Stimulated activated CD8-positive, alpha-beta memory T cell treated with anti-CD3 and anti-CD28 coated beads, Interleukin-4, amount 100 ng/mL, for 48 hours (primary cell): Measurements from ENCODE around the gene KPNA3.
A peak's percentile ranks its signal among the peaks of the same experiment; 100 is the strongest.
"Not testable (repeated sequence)": the region's sequence is repeated elsewhere in the genome, so short reads cannot be mapped to it uniquely, and the experiment has no call there.

Source experiments
- DNase-seq: peaks from one replicate; pipeline ENCODE4 v3.0.0-alpha.2; 2020

Gene KPNA3

GRCh38 chr13:49740870-49741269 is 51.6 kb downstream of the KPNA3 start:
- DNase-seq, result no peak

- DNase-seq, result no peak
These were observed 52.8 kb downstream of the KPNA3 start for GRCh38 chr13:49739498-49740187.

- DNase-seq, result no peak
These were observed 59.1 kb downstream of the KPNA3 start for GRCh38 chr13:49733181-49733951.

GRCh38 chr13:49731766-49732165 is 60.7 kb downstream of the KPNA3 start:
- no peak for DNase-seq

GRCh38 chr13:49716615-49717014 is 75.9 kb downstream of the KPNA3 start:
- DNase-seq, result no peak

- no peak for DNase-seq
These were observed 77.7 kb downstream of the KPNA3 start for GRCh38 chr13:49714757-49715156.

GRCh38 chr13:49711218-49711863 is 81.1 kb downstream of the KPNA3 start:
- no peak for DNase-seq

- DNase-seq, result not testable (repeated sequence)
These were observed 88.2 kb downstream of the KPNA3 start for GRCh38 chr13:49704264-49704663.

GRCh38 chr13:49701491-49701890 is 91.0 kb downstream of the KPNA3 start:
- DNase-seq, result no peak

- no peak for DNase-seq
These were observed 95.0 kb downstream of the KPNA3 start for GRCh38 chr13:49697468-49697867.

- DNase-seq, result no peak
These were observed 98.0 kb downstream of the KPNA3 start for GRCh38 chr13:49694446-49694845.

GRCh38 chr13:49693877-49694276 is 98.6 kb downstream of the KPNA3 start:
- DNase-seq, result no peak

GRCh38 chr13:49693191-49693733 is 99.2 kb downstream of the KPNA3 start:
- DNase-seq, result no peak

- peak; percentile 97 for DNase-seq
These were observed 101.3 kb downstream of the KPNA3 start, which contains the start of gene EBPL for GRCh38 chr13:49690995-49691784. Gene EBPL, minus strand, starts transcription at chr13:49691486. Its CDS starts 62 bp downstream, at chr13:49691424.

GRCh38 chr13:49690133-49690994 is 102.1 kb downstream of the KPNA3 start:
- DNase-seq, result no peak

- DNase-seq, result peak; percentile 32
These were observed 109.0 kb downstream of the KPNA3 start for GRCh38 chr13:49683489-49683888.

- no peak for DNase-seq
These were observed 110.5 kb downstream of the KPNA3 start for GRCh38 chr13:49681842-49682435.

GRCh38 chr13:49679246-49679645 is 113.2 kb downstream of the KPNA3 start:
- no peak for DNase-seq

- no peak for DNase-seq
These were observed 114.1 kb downstream of the KPNA3 start for GRCh38 chr13:49678191-49678914.

GRCh38 chr13:49676581-49677298 is 115.7 kb downstream of the KPNA3 start:
- DNase-seq, result no peak
